ENCODE data around the gene SLC16A3. TPM values are rescaled to one million over a fixed set of nuclear protein-coding genes. Genes with fewer than 3 reads are reported as not detected.

The SLC16A3 gene
- total RNA-seq, 1 experiment from 2014 or later, result 198 TPM

DNA sequence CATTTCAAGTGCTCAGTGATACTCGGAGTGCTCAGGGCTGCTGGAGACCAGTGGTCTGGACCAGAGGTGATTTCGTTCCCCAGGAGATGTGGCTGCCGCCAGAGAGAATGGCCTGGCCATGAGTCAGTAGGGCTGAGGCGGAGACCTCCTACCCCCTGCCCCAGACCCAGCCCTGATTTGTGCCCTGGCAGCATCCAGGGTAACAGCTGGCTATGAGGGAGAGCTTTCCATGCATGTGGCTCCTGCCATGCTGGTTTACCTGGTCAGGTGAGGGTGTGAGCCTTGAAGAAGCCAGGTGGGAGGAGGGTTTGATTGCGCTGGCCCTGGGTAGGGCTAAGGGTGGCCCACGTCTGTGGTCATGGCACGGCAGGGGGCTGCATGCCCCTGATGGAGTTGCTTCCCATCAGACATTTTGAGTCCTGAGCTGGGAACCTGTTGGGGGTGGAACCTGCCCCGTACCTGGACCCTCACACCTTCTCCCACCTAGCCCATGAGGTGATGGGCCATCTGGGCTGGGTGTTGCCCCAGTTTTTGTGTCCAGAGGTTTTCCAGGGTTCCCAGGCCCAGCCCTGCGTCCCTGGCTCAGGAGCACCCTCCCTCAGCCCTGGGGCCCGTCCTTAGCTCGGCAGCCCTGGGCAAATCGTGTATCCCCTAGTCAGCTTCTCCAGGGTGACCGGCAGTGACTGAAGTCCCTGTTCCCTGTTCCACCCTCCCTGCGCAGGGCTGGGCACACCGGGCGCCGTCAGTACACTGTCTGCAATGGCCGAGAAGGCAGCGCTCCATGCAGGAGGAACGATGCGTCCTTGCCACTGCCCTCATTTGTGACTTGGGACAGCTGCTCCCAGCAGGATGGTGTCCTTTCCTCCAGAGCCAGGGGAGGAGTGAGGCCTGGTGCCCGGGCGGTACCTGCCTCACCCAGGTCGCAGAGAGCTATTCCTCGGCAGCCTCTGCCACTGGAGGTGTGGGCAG lies 53.7 kb downstream of the SLC16A3 start:
- Histone ChIP-seq H3K79me2 (ENCODE audit: low read depth) (no peaks in the 10 kb centered on the region), H3K4me2 (peak overlapping the region; percentile 70), H3K36me3 (ENCODE audit: low read depth) (no peaks in the 10 kb centered on the region), H2AFZ (no peak overlapping the region), H3K9me3 (ENCODE audit: insufficient read depth, low read depth) (no peaks in the 10 kb centered on the region), H3K27ac (peak overlapping the region; percentile 90), H3F3A (ENCODE audit: insufficient read depth, low read depth) (peaks cover 34% of the 10 kb centered on the region), H4K20me1 (ENCODE audit: insufficient read depth) (no peaks in the 10 kb centered on the region), H3K4me1 (replicated peaks; ENCODE audit: insufficient read depth) (peaks cover 48% of the 10 kb centered on the region), H3K27me3 (ENCODE audit: insufficient read depth, low read depth) (no peaks in the 10 kb centered on the region), H3K9me2 (ENCODE audit: insufficient read depth) (no peaks in the 10 kb centered on the region), H3K4me3 (no peak overlapping the region; the same call in 1 of the 2 replicates)
- ChIA-PET CTCF (interaction anchor here (0.7 kb wide), 1 partner anchor 85 kb away, joined by 4 read pairs; no protein-coding TSS in a partner anchor), POLR2A (ENCODE audit: unreplicated experiment) (interaction anchor here (0.6 to 2.4 kb wide), 3 partner anchors 10 to 145 kb away, joined by 6 to 18 read pairs (median 8); no protein-coding TSS in a partner anchor)
- intact Hi-C loops (cut with micrococcal nuclease; ENCODE audit: unreplicated experiment), result loop anchor here (10.0 kb wide), 1 partner anchor 52 kb away; the partner anchor contains the start of gene SECTM1
- DNase-seq, result peak; percentile 73 to 76
- BruUV-seq (replicated peaks), result TSS peak; percentile 90
- TF ChIP-seq, protein P1, sequence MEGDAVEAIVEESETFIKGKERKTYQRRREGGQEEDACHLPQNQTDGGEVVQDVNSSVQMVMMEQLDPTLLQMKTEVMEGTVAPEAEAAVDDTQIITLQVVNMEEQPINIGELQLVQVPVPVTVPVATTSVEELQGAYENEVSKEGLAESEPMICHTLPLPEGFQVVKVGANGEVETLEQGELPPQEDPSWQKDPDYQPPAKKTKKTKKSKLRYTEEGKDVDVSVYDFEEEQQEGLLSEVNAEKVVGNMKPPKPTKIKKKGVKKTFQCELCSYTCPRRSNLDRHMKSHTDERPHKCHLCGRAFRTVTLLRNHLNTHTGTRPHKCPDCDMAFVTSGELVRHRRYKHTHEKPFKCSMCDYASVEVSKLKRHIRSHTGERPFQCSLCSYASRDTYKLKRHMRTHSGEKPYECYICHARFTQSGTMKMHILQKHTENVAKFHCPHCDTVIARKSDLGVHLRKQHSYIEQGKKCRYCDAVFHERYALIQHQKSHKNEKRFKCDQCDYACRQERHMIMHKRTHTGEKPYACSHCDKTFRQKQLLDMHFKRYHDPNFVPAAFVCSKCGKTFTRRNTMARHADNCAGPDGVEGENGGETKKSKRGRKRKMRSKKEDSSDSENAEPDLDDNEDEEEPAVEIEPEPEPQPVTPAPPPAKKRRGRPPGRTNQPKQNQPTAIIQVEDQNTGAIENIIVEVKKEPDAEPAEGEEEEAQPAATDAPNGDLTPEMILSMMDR (conservative IDR thresholded peaks at IDR 0.05), result no peak
- no peak for TF ChIP-seq EZH2 (IDR thresholded peaks at IDR 0.05; ENCODE audit: low read depth)

DNA sequence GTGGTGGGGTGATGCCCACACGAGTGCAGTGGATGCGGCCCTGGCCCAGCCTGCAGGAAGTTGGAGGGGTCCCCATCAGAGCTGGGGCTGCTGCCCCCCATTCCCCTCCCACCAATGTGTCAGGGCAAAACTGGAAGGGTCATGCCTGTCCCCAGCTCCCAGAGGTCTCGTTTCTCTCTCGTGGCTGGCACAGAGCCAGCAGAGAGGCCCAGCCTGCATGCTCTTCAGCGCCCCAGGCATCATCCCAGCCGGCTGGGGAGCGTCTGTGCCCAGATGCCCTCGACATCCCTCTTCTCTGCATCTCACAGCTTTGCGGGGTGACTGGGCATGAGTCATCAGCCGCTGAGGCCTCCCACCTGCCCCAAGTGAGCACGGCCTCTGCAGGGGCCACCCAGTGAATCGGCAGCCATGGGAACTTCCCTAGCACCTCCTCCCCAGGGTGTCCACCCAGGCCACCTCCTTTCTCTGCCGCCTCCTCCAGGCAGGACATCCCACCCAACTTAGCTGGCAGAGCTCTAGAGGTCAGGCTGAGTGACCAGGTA lies 54.4 kb downstream of the SLC16A3 start:
- H3K27ac ChIP-seq, result peak overlapping the region; percentile 90
- peaks cover 52% of the 10 kb centered on the region for H3K4me1 ChIP-seq (replicated peaks; ENCODE audit: insufficient read depth)
- H3K4me2 ChIP-seq, result peak overlapping the region; percentile 70

DNA sequence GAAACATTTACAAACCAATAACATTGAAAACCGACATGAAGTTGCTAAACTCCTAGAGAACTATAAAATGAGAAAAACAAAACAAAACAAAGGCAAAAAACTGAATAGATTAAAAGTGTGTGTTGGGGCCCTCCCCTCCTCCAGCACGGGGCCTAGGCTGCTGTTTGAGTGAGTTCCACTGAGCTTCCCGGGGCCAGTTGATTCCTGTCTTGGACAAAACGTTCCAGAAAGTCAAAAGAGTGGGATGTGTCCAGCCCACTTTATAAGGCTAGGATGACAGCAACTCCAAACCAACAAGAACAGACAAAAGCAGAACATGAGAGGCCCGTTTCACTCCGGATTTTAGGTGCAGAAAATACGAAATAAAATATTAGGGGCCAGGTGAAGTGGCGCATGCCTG lies 56.3 kb downstream of the SLC16A3 start:
- intact Hi-C loops (cut with micrococcal nuclease; ENCODE audit: unreplicated experiment), result loop anchor here (10.0 kb wide), 1 partner anchor 50 kb away; the partner anchor contains the start of gene SECTM1

More for the DNA sequence above, 54.4 kb downstream of the SLC16A3 start:
- H3K36me3 ChIP-seq (ENCODE audit: low read depth), result no peaks in the 10 kb centered on the region
- no peak for TF ChIP-seq EZH2 (IDR thresholded peaks at IDR 0.05; ENCODE audit: low read depth)
- TF ChIP-seq, protein P1 (conservative IDR thresholded peaks at IDR 0.05), result no peak
- H4K20me1 ChIP-seq (ENCODE audit: insufficient read depth), result no peaks in the 10 kb centered on the region
- H3K4me3 ChIP-seq, result no peak overlapping the region
- CTCF ChIA-PET, result no interaction called here
- POLR2A ChIA-PET (ENCODE audit: unreplicated experiment), result interaction anchor here (0.6 to 2.4 kb wide), 2 partner anchors 9 to 144 kb away, joined by 6 to 18 read pairs; no protein-coding TSS in a partner anchor
- BruUV-seq (replicated peaks), result no TSS peak
- no peaks in the 10 kb centered on the region for H3K79me2 ChIP-seq (ENCODE audit: low read depth)
- no peaks in the 10 kb centered on the region for H3K9me3 ChIP-seq (ENCODE audit: insufficient read depth, low read depth)
- no peaks in the 10 kb centered on the region for H3K27me3 ChIP-seq (ENCODE audit: insufficient read depth, low read depth)
- H2AFZ ChIP-seq, result no peak overlapping the region
- no peaks in the 10 kb centered on the region for H3K9me2 ChIP-seq (ENCODE audit: insufficient read depth)
- peak; percentile 82 to 92 for DNase-seq
- intact Hi-C loops (cut with micrococcal nuclease; ENCODE audit: unreplicated experiment), result loop anchor here (10.0 kb wide), 1 partner anchor 52 kb away; the partner anchor contains the start of gene SECTM1
- peaks cover 42% of the 10 kb centered on the region for H3F3A ChIP-seq (ENCODE audit: insufficient read depth, low read depth)

More for the DNA sequence above, 56.3 kb downstream of the SLC16A3 start:
- no peaks in the 10 kb centered on the region for H3K9me3 ChIP-seq (ENCODE audit: insufficient read depth, low read depth)
- TF ChIP-seq, protein P1 (conservative IDR thresholded peaks at IDR 0.05), result no peak
- TF ChIP-seq EZH2 (IDR thresholded peaks at IDR 0.05; ENCODE audit: low read depth), result no peak
- H2AFZ ChIP-seq, result no peak overlapping the region
- peaks cover 63% of the 10 kb centered on the region for H3K4me1 ChIP-seq (replicated peaks; ENCODE audit: insufficient read depth)
- no peaks in the 10 kb centered on the region for H3K36me3 ChIP-seq (ENCODE audit: low read depth)
- no peaks in the 10 kb centered on the region for H3K9me2 ChIP-seq (ENCODE audit: insufficient read depth)
- H3K27me3 ChIP-seq (ENCODE audit: insufficient read depth, low read depth), result no peaks in the 10 kb centered on the region
- no peak overlapping the region for H3K4me2 ChIP-seq
- H3K79me2 ChIP-seq (ENCODE audit: low read depth), result no peaks in the 10 kb centered on the region
- no TSS peak for BruUV-seq (replicated peaks)
- peaks cover 52% of the 10 kb centered on the region for H3F3A ChIP-seq (ENCODE audit: insufficient read depth, low read depth)
- no peaks in the 10 kb centered on the region for H4K20me1 ChIP-seq (ENCODE audit: insufficient read depth)
- no peak for DNase-seq
- CTCF ChIA-PET, result interaction anchor here (0.6 kb wide), 1 partner anchor 42 kb away, joined by 3 read pairs; no protein-coding TSS in a partner anchor
- no peak overlapping the region for H3K4me3 ChIP-seq
- POLR2A ChIA-PET (ENCODE audit: unreplicated experiment), result no interaction called here
- H3K27ac ChIP-seq, result no peak overlapping the region

Measured in PC-9 (cell line).